ENCODE results near the gene PSMG3.

The PSMG3 gene

GRCh38 chr7:1542329-1542728 is 27.5 kb downstream of the PSMG3 start:
- no peak overlapping the region for H3K4me2 ChIP-seq
- H3K4me3 ChIP-seq (IDR thresholded peaks at IDR 0.05; ENCODE audit: insufficient read depth, low read depth, low read length) = no peak overlapping the region
- H3K27me3 ChIP-seq (ENCODE audit: insufficient read depth, low read depth) = no peaks in the 10 kb centered on the region
- TF ChIP-seq, protein P1, sequence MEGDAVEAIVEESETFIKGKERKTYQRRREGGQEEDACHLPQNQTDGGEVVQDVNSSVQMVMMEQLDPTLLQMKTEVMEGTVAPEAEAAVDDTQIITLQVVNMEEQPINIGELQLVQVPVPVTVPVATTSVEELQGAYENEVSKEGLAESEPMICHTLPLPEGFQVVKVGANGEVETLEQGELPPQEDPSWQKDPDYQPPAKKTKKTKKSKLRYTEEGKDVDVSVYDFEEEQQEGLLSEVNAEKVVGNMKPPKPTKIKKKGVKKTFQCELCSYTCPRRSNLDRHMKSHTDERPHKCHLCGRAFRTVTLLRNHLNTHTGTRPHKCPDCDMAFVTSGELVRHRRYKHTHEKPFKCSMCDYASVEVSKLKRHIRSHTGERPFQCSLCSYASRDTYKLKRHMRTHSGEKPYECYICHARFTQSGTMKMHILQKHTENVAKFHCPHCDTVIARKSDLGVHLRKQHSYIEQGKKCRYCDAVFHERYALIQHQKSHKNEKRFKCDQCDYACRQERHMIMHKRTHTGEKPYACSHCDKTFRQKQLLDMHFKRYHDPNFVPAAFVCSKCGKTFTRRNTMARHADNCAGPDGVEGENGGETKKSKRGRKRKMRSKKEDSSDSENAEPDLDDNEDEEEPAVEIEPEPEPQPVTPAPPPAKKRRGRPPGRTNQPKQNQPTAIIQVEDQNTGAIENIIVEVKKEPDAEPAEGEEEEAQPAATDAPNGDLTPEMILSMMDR (conservative IDR thresholded peaks at IDR 0.05; ENCODE audit: low read depth, low read length) = no peak
- no peak overlapping the region for H3K9ac ChIP-seq
- no peaks in the 10 kb centered on the region for H4K20me1 ChIP-seq (ENCODE audit: insufficient read depth)
- H3K4me1 ChIP-seq (ENCODE audit: low read depth, poor library complexity, severe bottlenecking) = no peaks in the 10 kb centered on the region
- no peak overlapping the region for H2AFZ ChIP-seq (ENCODE audit: low read depth)
- H3K79me2 ChIP-seq (ENCODE audit: insufficient read depth, low read depth) = peaks cover 9% of the 10 kb centered on the region; the same call in 1 of the 2 replicates
- no peak overlapping the region for H3K27ac ChIP-seq
- no peaks in the 10 kb centered on the region for H3K36me3 ChIP-seq (ENCODE audit: insufficient read depth)

- Histone ChIP-seq H3K4me1 (ENCODE audit: low read depth, poor library complexity, severe bottlenecking) (no peaks in the 10 kb centered on the region), H3K9ac (no peak overlapping the region), H3K27ac (no peak overlapping the region), H4K20me1 (ENCODE audit: insufficient read depth) (no peaks in the 10 kb centered on the region), H3K27me3 (ENCODE audit: insufficient read depth, low read depth) (no peaks in the 10 kb centered on the region), H3K4me3 (IDR thresholded peaks at IDR 0.05; ENCODE audit: insufficient read depth, low read depth, low read length) (no peak overlapping the region), H2AFZ (ENCODE audit: low read depth) (no peak overlapping the region), H3K4me2 (no peak overlapping the region), H3K79me2 (ENCODE audit: insufficient read depth, low read depth) (peaks cover 16% of the 10 kb centered on the region; the same call in 1 of the 2 replicates), H3K36me3 (ENCODE audit: insufficient read depth) (no peaks in the 10 kb centered on the region)
- TF ChIP-seq, protein P1 (conservative IDR thresholded peaks at IDR 0.05; ENCODE audit: low read depth, low read length) = no peak
Observed at GRCh38 chr7:1541431-1542162, 28.2 kb downstream of the PSMG3 start.

DNA sequence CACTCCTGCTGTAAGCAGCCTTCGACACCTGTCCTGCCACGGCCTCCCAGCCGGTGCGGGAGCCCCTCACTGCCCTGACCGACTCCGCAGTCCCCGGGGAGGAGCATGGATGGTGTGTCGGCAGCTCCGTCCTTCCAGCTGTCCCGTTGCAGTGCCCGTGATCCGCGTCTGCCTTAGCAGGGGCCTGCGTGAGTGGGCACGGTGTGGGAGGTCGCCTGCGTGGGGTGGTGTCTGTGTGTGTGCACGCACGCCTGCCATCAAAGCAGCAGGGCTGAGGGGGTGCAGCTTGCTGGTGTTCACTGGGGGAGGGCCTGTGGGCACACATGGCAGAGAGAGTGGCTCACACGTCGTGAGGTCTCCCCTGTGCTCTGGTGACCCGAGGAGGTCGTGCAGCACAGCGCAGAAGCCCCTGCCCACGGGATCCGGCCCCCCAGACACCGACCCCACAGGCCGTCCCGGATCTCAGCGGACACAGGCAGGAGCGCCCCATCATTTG is 29.0 kb downstream of the PSMG3 start:
- H4K20me1 ChIP-seq (ENCODE audit: insufficient read depth) = no peaks in the 10 kb centered on the region
- H3K9ac ChIP-seq = no peak overlapping the region
- no peaks in the 10 kb centered on the region for H3K27me3 ChIP-seq (ENCODE audit: insufficient read depth, low read depth)
- no peak overlapping the region for H2AFZ ChIP-seq (ENCODE audit: low read depth)
- H3K4me1 ChIP-seq (ENCODE audit: low read depth, poor library complexity, severe bottlenecking) = no peaks in the 10 kb centered on the region
- no peak overlapping the region for H3K4me3 ChIP-seq (IDR thresholded peaks at IDR 0.05; ENCODE audit: insufficient read depth, low read depth, low read length)
- TF ChIP-seq, protein P1 (conservative IDR thresholded peaks at IDR 0.05; ENCODE audit: low read depth, low read length) = no peak
- peaks cover 22% of the 10 kb centered on the region; the same call in 1 of the 2 replicates for H3K79me2 ChIP-seq (ENCODE audit: insufficient read depth, low read depth)
- H3K27ac ChIP-seq = no peak overlapping the region
- H3K36me3 ChIP-seq (ENCODE audit: insufficient read depth) = no peaks in the 10 kb centered on the region; the same call in 1 of the 2 replicates
- H3K4me2 ChIP-seq = no peak overlapping the region

DNA sequence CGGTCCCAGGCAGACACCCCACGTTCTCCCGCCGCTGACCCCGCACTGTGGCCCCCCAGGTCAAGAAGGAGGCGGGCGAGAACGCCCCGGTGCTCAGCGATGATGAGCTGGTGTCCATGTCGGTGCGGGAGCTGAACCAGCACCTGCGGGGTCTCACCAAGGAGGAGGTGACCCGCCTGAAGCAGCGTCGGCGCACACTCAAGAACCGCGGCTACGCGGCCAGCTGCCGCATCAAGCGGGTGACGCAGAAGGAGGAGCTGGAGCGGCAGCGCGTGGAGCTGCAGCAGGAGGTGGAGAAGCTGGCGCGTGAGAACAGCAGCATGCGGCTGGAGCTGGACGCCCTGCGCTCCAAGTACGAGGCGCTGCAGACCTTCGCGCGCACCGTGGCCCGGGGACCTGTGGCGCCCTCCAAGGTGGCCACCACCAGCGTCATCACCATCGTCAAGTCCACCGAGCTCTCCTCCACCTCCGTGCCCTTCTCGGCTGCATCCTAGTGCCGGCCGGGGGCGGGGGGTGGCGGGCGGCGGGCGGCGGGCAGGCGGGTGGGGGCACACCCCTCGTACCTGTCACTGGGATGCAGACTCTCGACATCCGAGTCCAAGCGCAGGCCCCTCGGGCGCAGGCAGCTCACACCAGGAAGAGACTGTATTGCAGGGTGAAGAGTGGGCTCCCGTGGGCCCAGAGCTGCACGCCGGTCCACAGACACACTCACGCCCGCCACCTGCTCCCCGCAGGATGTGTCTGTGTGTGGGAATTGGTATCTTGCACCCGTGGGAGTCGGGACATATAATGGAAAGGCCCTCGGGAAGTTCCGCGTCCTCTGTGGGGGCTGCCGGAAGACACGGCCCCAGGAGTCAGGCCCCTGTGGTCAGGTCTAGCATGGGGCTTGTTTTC is 29.7 kb downstream of the PSMG3 start:
- TF ChIP-seq, protein P1 (conservative IDR thresholded peaks at IDR 0.05; ENCODE audit: low read depth, low read length) = no peak
- H3K4me3 ChIP-seq (IDR thresholded peaks at IDR 0.05; ENCODE audit: insufficient read depth, low read depth, low read length) = no peak overlapping the region
- H2AFZ ChIP-seq (ENCODE audit: low read depth) = no peak overlapping the region
- H3K9ac ChIP-seq = no peak overlapping the region
- H3K27ac ChIP-seq = no peak overlapping the region
- H3K36me3 ChIP-seq (ENCODE audit: insufficient read depth) = no peaks in the 10 kb centered on the region; the same call in 1 of the 2 replicates
- H3K4me2 ChIP-seq = no peak overlapping the region
- H4K20me1 ChIP-seq (ENCODE audit: insufficient read depth) = no peaks in the 10 kb centered on the region
- H3K79me2 ChIP-seq (ENCODE audit: insufficient read depth, low read depth) = peaks cover 29% of the 10 kb centered on the region; the same call in 1 of the 2 replicates
- no peaks in the 10 kb centered on the region for H3K27me3 ChIP-seq (ENCODE audit: insufficient read depth, low read depth)
- H3K4me1 ChIP-seq (ENCODE audit: low read depth, poor library complexity, severe bottlenecking) = no peaks in the 10 kb centered on the region
